Activated T-helper 1 cell treated with anti-CD3 and anti-CD28 coated beads, Interleukin-12 subunit alpha, Interleukin-12 subunit beta, Interleukin-2, Interleukin-4 antibody, amounts not matched to agents 30 ng/mL and 10 ng/mL and 1 ng/mL, durations not matched to agents 14 hours and 24 hours and 36 hours (primary cell): Measurements from ENCODE around the gene CDIPT. TPM values are rescaled to one million over a fixed set of nuclear protein-coding genes. Genes with fewer than 3 reads are reported as not detected.
"Not testable (repeated sequence)": the region's sequence is repeated elsewhere in the genome, so short reads cannot be mapped to it uniquely, and the experiment has no call there.

Source experiments
- DNase-seq: peaks from one replicate; pipeline ENCODE4 v3.0.0; 2021; ENCODE audit warnings: low spot score
- H3K27ac Mint-ChIP-seq: one replicate; pipeline ENCODE4 v1.8.0; 2021; ENCODE audit warnings: mild to moderate bottlenecking, mixed read lengths
- H3K27me3 Mint-ChIP-seq: one replicate; pipeline ENCODE4 v1.8.0; 2022; ENCODE audit warnings: mild to moderate bottlenecking, moderate library complexity, mixed read lengths; ENCODE audit not compliant: insufficient read depth
- H3K36me3 Mint-ChIP-seq: one replicate; pipeline ENCODE4 v1.8.0; 2021; ENCODE audit warnings: low read depth, mixed read lengths
- H3K4me1 Mint-ChIP-seq: one replicate; pipeline ENCODE4 v1.8.0; 2021; ENCODE audit warnings: low read depth, mixed read lengths
- H3K4me3 Mint-ChIP-seq: one replicate; pipeline ENCODE4 v1.8.0; 2021; ENCODE audit warnings: mild to moderate bottlenecking, moderate library complexity, mixed read lengths
- H3K9me3 Mint-ChIP-seq: one replicate; pipeline ENCODE4 v1.8.0; 2021; ENCODE audit warnings: mixed read lengths
- intact Hi-C: fragments of 100-400 bp; cut with micrococcal nuclease; formaldehyde crosslinking; loops from one replicate; pipeline ENCODE4 v1.15.1; 2024
- total RNA-seq: library from RNA; stranded (reverse); gene quantifications from 2 replicates; pipeline ENCODE4 v1.2.3, GENCODE V29; 2022

The CDIPT gene
- total RNA-seq, 1 donor from 2014 or later: 85.5 TPM

GRCh38 chr16:29848420-29849297 lies 14.4 kb downstream of the CDIPT start:
- H3K9me3 Mint-ChIP-seq: no peaks in the 10 kb centered on the region
- H3K36me3 Mint-ChIP-seq: peaks cover 36% of the 10 kb centered on the region
- peaks cover 5% of the 10 kb centered on the region for H3K4me1 Mint-ChIP-seq
- peak; percentile 67 for DNase-seq
- H3K27me3 Mint-ChIP-seq: no peaks in the 10 kb centered on the region
- H3K4me3 Mint-ChIP-seq: no peak overlapping the region
- H3K27ac Mint-ChIP-seq: no peak overlapping the region
- intact Hi-C loops: loop anchor here (1.0 to 2.0 kb wide), 5 partner anchors 21 to 156 kb away; partner anchors contain the start of gene MVP

DNA sequence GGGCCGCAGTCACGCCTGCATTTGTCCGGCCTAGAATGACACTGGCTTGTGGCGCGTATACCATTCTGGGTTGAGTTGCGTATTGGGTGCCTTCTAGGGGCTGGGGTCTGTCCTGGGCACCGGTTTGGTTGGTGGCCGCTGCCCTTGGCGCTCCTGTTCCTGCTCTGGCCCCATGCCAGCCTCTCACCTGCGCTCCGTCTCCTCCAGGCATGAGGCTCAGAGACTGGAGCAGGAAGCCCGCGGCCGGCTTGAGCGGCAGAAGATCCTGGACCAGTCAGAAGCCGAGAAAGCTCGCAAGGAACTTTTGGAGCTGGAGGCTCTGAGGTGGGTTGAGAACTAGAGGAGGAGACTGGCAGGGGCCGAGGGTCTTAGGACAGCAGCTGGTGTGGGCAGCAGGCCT lies 17.4 kb downstream of the CDIPT start:
- Mint-ChIP-seq H3K9me3 (no peaks in the 10 kb centered on the region), H3K27ac (no peak overlapping the region), H3K4me1 (peaks cover 5% of the 10 kb centered on the region), H3K27me3 (no peaks in the 10 kb centered on the region), H3K36me3 (peaks cover 35% of the 10 kb centered on the region), H3K4me3 (no peak overlapping the region)
- DNase-seq: no peak
- intact Hi-C loops: no loop called here

GRCh38 chr16:29844575-29845331 lies 18.3 kb downstream of the CDIPT start:
- H3K27me3 Mint-ChIP-seq: no peaks in the 10 kb centered on the region
- intact Hi-C loops: no loop called here
- no peak for DNase-seq
- peaks cover 5% of the 10 kb centered on the region for H3K4me1 Mint-ChIP-seq
- H3K36me3 Mint-ChIP-seq: peaks cover 34% of the 10 kb centered on the region
- H3K27ac Mint-ChIP-seq: no peak overlapping the region
- H3K4me3 Mint-ChIP-seq: no peak overlapping the region
- no peaks in the 10 kb centered on the region for H3K9me3 Mint-ChIP-seq

GRCh38 chr16:29843931-29844330 lies 19.1 kb downstream of the CDIPT start:
- no peaks in the 10 kb centered on the region for H3K27me3 Mint-ChIP-seq
- no peak for DNase-seq
- intact Hi-C loops: no loop called here
- H3K9me3 Mint-ChIP-seq: no peaks in the 10 kb centered on the region
- H3K4me1 Mint-ChIP-seq: peaks cover 5% of the 10 kb centered on the region
- no peak overlapping the region for H3K4me3 Mint-ChIP-seq
- peaks cover 33% of the 10 kb centered on the region for H3K36me3 Mint-ChIP-seq
- peak overlapping the region; percentile 56 for H3K27ac Mint-ChIP-seq

DNA sequence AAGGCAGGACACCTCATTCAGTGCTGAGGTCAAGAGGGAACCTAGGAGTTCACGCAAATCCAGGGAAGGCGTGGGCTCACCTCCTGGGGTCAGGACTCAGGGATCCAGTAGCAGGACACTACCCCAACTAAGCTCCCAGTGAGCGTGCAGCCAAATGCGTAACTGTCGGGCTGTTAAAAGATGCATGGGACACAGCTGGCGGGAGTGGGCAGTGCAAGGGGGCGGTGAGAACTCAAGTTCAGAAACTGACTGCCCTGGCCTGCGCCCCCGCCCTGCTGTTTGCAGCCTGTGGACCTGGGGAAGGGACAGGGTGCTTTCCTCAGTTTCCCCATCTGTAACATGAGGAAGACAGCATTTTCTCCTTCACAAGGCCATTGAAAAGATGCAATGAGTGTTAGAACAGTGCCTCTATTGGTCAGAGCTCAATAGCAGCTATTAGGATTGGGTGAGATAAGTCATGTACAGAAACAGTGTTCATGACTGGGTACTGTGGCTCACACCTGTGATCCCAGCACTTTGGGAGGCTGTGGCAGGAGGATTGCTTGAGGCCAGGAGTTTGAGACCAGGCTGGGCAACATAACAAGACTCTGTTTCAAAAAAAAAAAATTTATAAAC lies 20.2 kb downstream of the CDIPT start:
- Mint-ChIP-seq H3K9me3 (no peaks in the 10 kb centered on the region), H3K27ac (no peak overlapping the region), H3K36me3 (peaks cover 29% of the 10 kb centered on the region), H3K27me3 (no peaks in the 10 kb centered on the region), H3K4me1 (no peaks in the 10 kb centered on the region), H3K4me3 (no peak overlapping the region)
- intact Hi-C loops: no loop called here
- no peak for DNase-seq

DNA sequence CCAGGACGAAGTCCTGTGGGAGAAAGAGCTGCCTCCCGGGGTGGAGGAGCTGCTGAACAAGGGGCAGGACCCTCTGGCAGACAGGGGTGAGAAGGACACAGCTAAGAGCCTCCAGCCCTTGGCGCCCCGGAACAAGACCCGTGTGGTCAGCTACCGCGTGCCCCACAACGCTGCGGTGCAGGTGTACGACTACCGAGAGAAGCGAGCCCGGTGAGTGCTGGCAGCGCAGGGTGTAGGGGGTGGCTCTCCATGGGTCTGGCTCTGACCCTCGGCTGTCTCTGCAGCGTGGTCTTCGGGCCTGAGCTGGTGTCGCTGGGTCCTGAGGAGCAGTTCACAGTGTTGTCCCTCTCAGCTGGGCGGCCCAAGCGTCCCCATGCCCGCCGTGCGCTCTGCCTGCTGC lies 21.4 kb downstream of the CDIPT start:
- Mint-ChIP-seq H3K9me3 (no peaks in the 10 kb centered on the region), H3K27ac (no peak overlapping the region), H3K4me1 (no peaks in the 10 kb centered on the region), H3K4me3 (no peak overlapping the region), H3K27me3 (no peaks in the 10 kb centered on the region), H3K36me3 (peaks cover 33% of the 10 kb centered on the region)
- no peak for DNase-seq
- intact Hi-C loops: no loop called here

GRCh38 chr16:29840240-29840639 lies 22.8 kb downstream of the CDIPT start:
- Mint-ChIP-seq H3K36me3 (peaks cover 35% of the 10 kb centered on the region), H3K4me1 (no peaks in the 10 kb centered on the region), H3K27me3 (no peaks in the 10 kb centered on the region), H3K4me3 (no peak overlapping the region), H3K27ac (no peak overlapping the region), H3K9me3 (no peaks in the 10 kb centered on the region)
- intact Hi-C loops: no loop called here
- no peak for DNase-seq

DNA sequence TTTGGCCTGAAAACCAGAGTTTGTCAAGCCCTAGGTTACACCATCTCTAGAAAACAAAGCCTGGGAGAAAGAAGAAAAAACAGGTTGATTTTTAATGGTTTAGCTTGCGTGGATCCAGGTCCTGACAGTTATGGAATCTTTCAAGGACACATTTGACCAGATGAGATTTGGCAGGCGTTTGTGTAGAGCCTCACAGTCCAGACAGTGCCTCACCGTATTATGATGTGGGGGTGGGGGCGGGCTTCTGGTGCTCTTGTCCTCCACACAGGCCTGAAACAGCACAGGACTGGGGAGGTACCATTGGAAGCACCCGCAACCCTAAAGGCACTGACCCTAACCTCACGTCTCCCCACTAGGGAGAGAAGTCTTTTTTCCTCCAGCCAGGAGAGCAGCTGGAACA lies 23.2 kb downstream of the CDIPT start:
- peaks cover 33% of the 10 kb centered on the region for H3K36me3 Mint-ChIP-seq
- peak overlapping the region; percentile 26 for H3K27ac Mint-ChIP-seq
- no peaks in the 10 kb centered on the region for H3K27me3 Mint-ChIP-seq
- H3K9me3 Mint-ChIP-seq: no peaks in the 10 kb centered on the region
- intact Hi-C loops: no loop called here
- H3K4me1 Mint-ChIP-seq: no peaks in the 10 kb centered on the region
- no peak overlapping the region for H3K4me3 Mint-ChIP-seq
- DNase-seq: no peak

GRCh38 chr16:29837841-29838240 lies 25.2 kb downstream of the CDIPT start:
- H3K4me3 Mint-ChIP-seq: no peak overlapping the region

DNA sequence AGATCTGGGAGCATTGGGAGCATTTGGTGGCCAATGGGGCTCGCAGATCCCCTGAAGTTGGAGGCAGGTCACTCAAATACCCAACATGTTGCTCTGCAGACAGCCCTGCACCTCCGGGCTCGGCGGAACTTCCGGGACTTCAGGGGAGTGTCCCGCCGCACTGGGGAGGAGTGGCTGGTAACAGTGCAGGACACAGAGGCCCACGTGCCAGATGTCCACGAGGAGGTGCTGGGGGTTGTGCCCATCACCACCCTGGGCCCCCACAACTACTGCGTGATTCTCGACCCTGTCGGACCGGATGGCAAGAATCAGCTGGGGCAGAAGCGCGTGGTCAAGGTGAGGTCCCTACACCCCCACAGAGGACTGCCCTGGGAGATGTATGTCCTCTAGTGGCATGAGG lies 26.4 kb downstream of the CDIPT start:
- DNase-seq: no peak
- Mint-ChIP-seq H3K4me1 (peaks cover 8% of the 10 kb centered on the region), H3K9me3 (no peaks in the 10 kb centered on the region), H3K27ac (no peak overlapping the region), H3K27me3 (no peaks in the 10 kb centered on the region), H3K4me3 (no peak overlapping the region), H3K36me3 (peaks cover 43% of the 10 kb centered on the region)
- intact Hi-C loops: no loop called here

More at GRCh38 chr16:29837841-29838240, 25.2 kb downstream of the CDIPT start:
- intact Hi-C loops: no loop called here
- Mint-ChIP-seq H3K27me3 (no peaks in the 10 kb centered on the region), H3K27ac (no peak overlapping the region), H3K4me1 (peaks cover 8% of the 10 kb centered on the region), H3K36me3 (peaks cover 37% of the 10 kb centered on the region), H3K9me3 (no peaks in the 10 kb centered on the region)
- DNase-seq: no peak

DNA sequence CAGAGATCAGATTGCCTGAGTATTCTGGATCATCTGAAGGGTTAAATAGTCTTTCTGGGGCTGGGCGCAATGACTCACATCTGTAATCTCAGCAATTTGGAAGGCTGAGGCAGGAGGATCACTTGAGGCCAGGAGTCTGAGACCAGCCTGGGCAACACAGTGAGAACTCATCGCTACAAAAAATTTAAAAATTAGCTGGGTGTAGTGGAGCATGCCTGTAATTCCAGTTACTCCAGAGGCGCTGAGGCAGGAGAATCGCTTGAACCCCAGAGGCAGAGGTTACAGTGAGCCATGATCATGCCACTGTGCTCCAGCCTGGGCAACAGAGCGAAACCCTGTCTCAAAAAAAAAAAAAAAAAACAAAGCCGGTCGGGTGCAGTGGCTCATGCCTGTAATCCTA lies 27.1 kb downstream of the CDIPT start:
- no peak overlapping the region for H3K27ac Mint-ChIP-seq
- H3K4me3 Mint-ChIP-seq: no peak overlapping the region
- H3K27me3 Mint-ChIP-seq: no peaks in the 10 kb centered on the region
- peaks cover 8% of the 10 kb centered on the region for H3K4me1 Mint-ChIP-seq
- peaks cover 47% of the 10 kb centered on the region for H3K36me3 Mint-ChIP-seq
- no peak for DNase-seq
- intact Hi-C loops: no loop called here
- no peaks in the 10 kb centered on the region for H3K9me3 Mint-ChIP-seq

DNA sequence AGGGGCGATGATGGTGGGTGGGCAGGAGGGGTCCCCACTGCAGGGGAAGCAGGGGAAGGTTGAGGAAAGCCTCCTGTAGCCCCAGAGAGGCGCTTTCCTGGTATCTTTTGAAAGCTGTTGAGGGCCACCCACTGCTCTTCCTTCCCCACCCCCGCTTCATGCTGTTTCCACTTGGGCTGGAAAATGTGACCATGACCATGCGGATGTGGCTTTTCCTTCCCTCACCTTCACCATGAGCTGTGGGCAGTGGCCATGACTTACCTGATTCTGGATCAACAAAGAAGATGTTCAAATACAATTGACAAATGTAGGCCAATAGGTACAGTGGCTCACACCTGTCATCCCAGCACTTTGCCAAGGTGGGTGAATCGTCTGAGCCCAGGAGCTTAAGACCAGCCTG lies 28.9 kb downstream of the CDIPT start:
- peak overlapping the region; percentile 83 for H3K27ac Mint-ChIP-seq
- no peak for DNase-seq
- no peaks in the 10 kb centered on the region for H3K9me3 Mint-ChIP-seq
- peaks cover 39% of the 10 kb centered on the region for H3K36me3 Mint-ChIP-seq
- H3K4me1 Mint-ChIP-seq: peaks cover 8% of the 10 kb centered on the region
- no peaks in the 10 kb centered on the region for H3K27me3 Mint-ChIP-seq
- intact Hi-C loops: no loop called here
- H3K4me3 Mint-ChIP-seq: no peak overlapping the region

DNA sequence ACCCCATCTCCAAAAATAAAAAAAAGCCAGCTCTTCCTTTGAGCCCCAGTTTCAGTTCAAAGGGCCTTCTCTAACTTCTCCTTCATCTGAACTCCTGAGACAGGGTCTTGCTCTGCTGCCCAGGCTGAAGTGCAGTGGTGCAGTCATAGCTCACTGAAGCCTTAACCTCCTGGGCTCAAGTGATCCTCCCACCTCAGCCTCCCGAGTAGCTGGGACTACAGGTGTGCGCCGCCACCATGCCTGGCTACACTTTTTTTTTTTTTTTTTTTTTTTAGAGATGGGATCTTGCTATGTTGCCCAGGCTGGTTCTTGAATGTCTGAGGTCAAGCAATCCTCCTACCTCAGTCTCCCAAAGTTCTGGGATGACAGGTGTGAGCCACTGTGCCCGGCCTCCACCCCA lies 29.8 kb downstream of the CDIPT start:
- H3K4me1 Mint-ChIP-seq, H3K27ac Mint-ChIP-seq, H3K4me3 Mint-ChIP-seq, intact Hi-C loops, H3K9me3 Mint-ChIP-seq, H3K27me3 Mint-ChIP-seq, DNase-seq: not testable (repeated sequence)
- H3K36me3 Mint-ChIP-seq: peaks cover 39% of the 10 kb centered on the region
